ENCODE results near the gene RERE.

The RERE gene

GRCh38 chr1:8397511-8397910, 419.9 kb downstream of the RERE start:
- TF ChIP-seq CTCF (IDR thresholded peaks at IDR 0.05): no peak
- Histone ChIP-seq H3K4me1 (ENCODE audit: control insufficient read depth in 1 of 2, insufficient read depth in 1 of 2, low read depth in 1 of 2, low read length in 1 of 2) (peaks cover 52% of the 10 kb centered on the region in 2 experiments), H3K9me3 (no peaks in the 10 kb centered on the region), H3K27me3 (no peaks in the 10 kb centered on the region), H3K27ac (peak overlapping the region; percentile 85), H3K36me3 (peaks cover 61% of the 10 kb centered on the region), H3K4me3 (ENCODE audit: low read depth in 1 of 2, low read length in 1 of 2) (no peak overlapping the region)

GRCh38 chr1:8396786-8397406, 420.5 kb downstream of the RERE start:
- H3K27me3 ChIP-seq: no peaks in the 10 kb centered on the region
- TF ChIP-seq CTCF (IDR thresholded peaks at IDR 0.05): no peak
- peaks cover 57% of the 10 kb centered on the region for H3K36me3 ChIP-seq
- H3K27ac ChIP-seq: peak overlapping the region; percentile 85
- H3K9me3 ChIP-seq: no peaks in the 10 kb centered on the region
- peak overlapping the region in 1 of 2 experiments; percentile 57 for H3K4me3 ChIP-seq (ENCODE audit: low read depth in 1 of 2, low read length in 1 of 2)
- peaks cover 52% of the 10 kb centered on the region in 2 experiments for H3K4me1 ChIP-seq (ENCODE audit: control insufficient read depth in 1 of 2, insufficient read depth in 1 of 2, low read depth in 1 of 2, low read length in 1 of 2)

GRCh38 chr1:8396083-8396785, 421.2 kb downstream of the RERE start:
- TF ChIP-seq CTCF (IDR thresholded peaks at IDR 0.05): no peak
- peaks cover 54% of the 10 kb centered on the region in 2 experiments for H3K4me1 ChIP-seq (ENCODE audit: control insufficient read depth in 1 of 2, insufficient read depth in 1 of 2, low read depth in 1 of 2, low read length in 1 of 2)
- H3K9me3 ChIP-seq: no peaks in the 10 kb centered on the region
- peak overlapping the region; percentile 57 to 64 for H3K4me3 ChIP-seq (ENCODE audit: low read depth in 1 of 2, low read length in 1 of 2)
- peaks cover 56% of the 10 kb centered on the region for H3K36me3 ChIP-seq
- no peaks in the 10 kb centered on the region for H3K27me3 ChIP-seq
- peak overlapping the region; percentile 85 for H3K27ac ChIP-seq

GRCh38 chr1:8395433-8395866, 422.0 kb downstream of the RERE start:
- H3K4me1 ChIP-seq (ENCODE audit: control insufficient read depth in 1 of 2, insufficient read depth in 1 of 2, low read depth in 1 of 2, low read length in 1 of 2): peaks cover 62% of the 10 kb centered on the region in 2 experiments
- no peak for TF ChIP-seq CTCF (IDR thresholded peaks at IDR 0.05)
- H3K4me3 ChIP-seq (ENCODE audit: low read depth in 1 of 2, low read length in 1 of 2): peak overlapping the region; percentile 57 to 64
- H3K27ac ChIP-seq: peak overlapping the region; percentile 85
- H3K27me3 ChIP-seq: no peaks in the 10 kb centered on the region
- H3K9me3 ChIP-seq: no peaks in the 10 kb centered on the region
- H3K36me3 ChIP-seq: peaks cover 55% of the 10 kb centered on the region

GRCh38 chr1:8394456-8395321, 422.8 kb downstream of the RERE start:
- TF ChIP-seq CTCF (IDR thresholded peaks at IDR 0.05): no peak
- H3K4me1 ChIP-seq (ENCODE audit: control insufficient read depth in 1 of 2, insufficient read depth in 1 of 2, low read depth in 1 of 2, low read length in 1 of 2): peaks cover 69% of the 10 kb centered on the region in 2 experiments
- peak overlapping the region; percentile 85 for H3K27ac ChIP-seq
- H3K9me3 ChIP-seq: no peaks in the 10 kb centered on the region
- H3K27me3 ChIP-seq: no peaks in the 10 kb centered on the region
- H3K4me3 ChIP-seq (ENCODE audit: low read depth in 1 of 2, low read length in 1 of 2): peak overlapping the region; percentile 57 to 64
- peaks cover 54% of the 10 kb centered on the region for H3K36me3 ChIP-seq

All from neutrophil (primary cell).